ENCODE results near the gene RAB40A.

The RAB40A gene

DNA sequence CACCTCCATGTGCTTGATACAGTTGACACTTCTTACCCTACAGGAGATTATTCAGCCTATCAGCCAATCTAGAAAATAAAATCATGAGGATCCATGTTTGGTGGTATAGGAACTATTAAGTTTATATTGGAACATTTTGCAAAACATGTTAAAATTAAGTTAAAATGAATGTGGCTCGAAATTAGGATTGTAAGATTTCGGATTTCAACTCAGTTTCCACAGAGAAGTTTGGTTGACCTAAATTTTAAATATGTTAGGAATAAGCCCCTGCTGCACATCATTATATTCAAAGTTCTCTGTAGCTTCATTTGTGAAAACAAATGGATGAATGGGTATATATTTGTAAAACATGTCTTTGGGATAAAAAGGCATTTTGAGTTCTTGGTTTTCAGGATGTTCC lies at the start of gene RAB40A:
Gene RAB40A (minus strand): TSS at position 101 of the 400 bp plus-strand sequence. CDS start 18,733 bp downstream, outside the sequence.
- DNase-seq = no peak

DNA sequence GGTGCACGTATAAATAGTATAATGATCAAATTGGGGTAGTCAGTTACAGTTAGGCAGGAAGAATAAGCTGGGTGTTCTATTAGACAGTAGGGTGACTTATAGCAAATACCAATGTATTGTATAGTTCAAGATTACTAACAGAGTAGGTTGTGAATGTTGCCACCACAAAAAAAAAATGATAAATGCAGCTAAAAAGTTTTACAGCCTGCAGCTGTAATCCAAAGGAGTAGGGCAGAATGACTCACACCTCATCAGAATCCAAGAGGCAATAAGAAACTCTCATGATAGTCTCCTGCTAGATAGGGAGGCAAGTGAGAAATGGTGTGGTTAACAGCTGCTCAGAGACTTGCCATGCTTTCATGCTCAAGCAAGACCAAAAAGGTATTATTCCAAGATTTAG lies 46.5 kb upstream of the RAB40A start:
- no peak for DNase-seq

GRCh38 chrX:103565197-103565596 lies 45.9 kb upstream of the RAB40A start:
- DNase-seq = no peak

DNA sequence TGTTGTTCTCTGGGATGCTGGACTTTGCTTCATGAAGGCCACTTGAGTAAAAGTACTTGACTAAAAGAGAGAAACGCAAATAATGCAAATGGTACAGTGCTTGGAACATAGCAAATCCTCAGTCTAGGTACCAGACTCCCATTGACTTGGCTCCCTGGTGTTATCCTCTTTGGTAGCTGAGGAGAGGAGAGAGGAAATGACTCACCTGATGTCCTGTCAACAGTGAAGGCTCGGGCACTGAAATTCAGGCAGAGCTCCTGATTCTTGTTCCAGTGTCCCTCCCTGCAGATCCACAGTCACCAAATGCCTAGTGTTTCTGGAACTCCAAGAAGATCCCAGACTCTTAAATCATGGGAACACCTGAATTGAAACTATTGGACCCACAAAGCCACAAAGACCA lies 43.5 kb upstream of the RAB40A start:
- DNase-seq = no peak

GRCh38 chrX:103560256-103560655 lies 41.0 kb upstream of the RAB40A start:
- no peak for DNase-seq

DNA sequence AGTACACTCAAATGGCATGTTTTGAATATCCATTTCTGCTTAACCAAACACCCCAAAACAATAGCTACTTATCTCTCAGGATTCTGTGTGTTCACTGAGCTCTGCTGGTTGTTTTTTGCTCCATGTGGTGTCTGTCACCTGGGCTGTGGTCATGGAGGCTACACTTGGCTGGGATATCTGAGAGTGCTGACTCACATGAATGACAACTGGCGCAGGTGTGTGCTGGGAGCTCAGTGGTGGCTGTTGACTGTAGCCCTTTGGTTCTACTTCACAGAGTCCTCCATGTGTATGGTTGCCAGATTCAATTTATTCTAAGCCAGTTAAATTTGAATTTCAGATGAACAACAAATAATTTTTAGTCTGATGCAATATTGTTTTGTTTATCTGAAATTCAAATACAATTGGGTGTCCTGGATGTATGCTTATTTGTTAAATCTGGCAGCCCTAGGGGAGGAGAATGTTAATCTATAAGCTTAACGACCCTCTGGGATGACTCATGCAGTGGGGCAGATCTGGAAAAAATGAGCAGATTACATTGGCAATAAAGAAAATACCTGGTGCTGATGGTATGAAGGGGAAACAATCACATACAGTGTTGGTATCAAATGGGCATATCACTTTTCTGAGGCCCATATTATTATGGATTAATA lies 37.8 kb upstream of the RAB40A start:
- peak; percentile 31 for DNase-seq

DNA sequence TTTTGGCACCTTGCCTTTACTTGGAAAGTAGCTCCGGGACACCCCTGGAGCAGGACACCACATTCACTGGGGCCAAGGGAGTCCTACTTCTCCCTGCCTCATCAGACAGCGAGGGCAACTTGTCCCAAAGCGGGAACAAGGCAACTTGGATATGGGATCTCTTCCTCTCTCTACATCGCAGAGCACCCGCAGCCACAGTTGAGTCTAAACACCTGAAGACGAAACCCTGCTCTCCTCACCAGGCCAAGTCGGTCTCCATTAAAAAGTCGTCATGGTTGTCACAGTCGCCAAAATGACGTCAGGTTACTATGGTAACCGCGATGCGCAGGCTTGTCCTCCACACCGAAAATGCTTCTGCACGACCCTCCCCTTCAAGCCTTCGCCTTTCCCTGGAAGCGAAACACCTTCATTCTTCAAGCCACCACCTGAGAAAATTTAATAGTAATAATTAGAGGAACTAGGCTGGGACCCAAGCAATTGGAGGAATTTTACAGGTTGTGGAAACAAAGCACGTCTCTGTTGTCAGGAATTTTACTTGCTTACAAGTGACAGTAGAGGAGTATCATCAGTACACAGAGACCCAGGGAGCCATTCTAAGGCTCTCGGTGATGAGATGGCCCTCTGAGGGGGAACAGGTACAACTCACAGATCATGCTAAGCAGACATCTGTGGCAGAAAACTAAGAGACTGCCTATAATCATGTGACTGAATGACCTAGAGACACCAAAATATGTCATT lies 35.6 kb upstream of the RAB40A start:
- DNase-seq = no peak

DNA sequence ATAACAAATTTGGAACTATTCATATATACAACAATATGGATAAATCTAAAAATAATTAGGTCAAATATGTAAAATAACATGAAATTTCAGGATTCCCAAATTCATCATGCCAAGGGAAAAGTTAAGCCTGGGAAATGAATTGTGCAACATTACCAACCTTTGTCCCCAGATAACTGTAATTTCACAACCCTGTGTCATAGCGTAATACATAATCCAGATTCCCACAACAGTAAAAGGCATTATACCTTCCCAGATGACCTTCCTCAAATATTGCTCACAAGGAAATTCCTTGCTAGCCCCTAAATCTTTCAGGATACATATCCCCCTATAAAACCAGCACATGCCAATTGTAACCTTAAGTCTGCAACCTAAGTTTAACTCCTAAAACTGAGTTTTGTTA lies 32.9 kb upstream of the RAB40A start:
- no peak for DNase-seq

DNA sequence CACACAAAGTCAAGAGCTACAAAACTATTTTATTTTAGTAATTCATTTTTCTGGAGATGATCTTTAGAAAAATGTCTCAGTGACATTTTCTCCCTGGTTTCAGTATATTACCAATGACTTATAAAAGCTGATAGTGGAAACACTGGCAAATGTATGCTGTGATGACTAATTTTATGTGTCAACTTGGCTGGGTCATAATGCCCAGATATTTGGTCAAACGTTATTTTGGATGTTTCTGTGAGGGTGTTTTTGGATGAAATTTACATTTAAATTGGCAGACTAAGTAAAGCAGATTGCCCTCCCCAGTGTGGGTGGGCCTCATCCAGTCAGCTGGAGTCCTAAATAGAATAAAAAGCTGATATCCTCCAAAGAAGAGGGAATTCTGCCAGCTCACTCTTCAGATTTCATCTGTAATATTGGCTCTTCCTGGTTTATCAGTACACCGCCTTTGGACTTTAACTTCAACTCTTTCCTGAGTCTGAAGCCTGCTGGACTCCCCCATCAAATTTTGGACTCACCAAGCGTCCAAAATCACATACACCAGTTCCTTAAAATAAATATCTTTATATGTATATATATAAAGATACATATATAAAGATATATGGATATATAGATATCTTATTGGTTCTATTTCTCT lies 31.2 kb upstream of the RAB40A start:
- no peak for DNase-seq

- no peak for DNase-seq
Measured at GRCh38 chrX:103549916-103550315, 30.6 kb upstream of the RAB40A start.

DNA sequence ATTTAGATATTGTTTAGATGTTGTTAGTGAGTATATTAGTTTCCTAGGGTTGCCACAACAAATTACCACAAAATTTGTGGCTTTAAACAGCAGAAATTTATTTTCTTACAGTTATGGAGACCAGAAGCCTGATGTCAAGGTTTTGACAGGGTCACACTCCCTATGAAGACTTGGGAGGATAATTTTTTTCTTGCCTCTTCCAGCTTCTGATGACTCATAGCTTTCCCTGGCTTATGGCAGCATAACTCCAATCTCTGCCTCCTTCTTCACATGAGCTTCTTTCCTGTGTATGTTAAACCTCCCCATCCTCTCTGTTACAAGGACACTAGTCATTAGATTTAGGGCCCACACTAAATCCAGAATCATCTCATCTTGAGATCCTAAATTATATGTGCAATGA lies 20.9 kb upstream of the RAB40A start:
- DNase-seq = no peak

DNA sequence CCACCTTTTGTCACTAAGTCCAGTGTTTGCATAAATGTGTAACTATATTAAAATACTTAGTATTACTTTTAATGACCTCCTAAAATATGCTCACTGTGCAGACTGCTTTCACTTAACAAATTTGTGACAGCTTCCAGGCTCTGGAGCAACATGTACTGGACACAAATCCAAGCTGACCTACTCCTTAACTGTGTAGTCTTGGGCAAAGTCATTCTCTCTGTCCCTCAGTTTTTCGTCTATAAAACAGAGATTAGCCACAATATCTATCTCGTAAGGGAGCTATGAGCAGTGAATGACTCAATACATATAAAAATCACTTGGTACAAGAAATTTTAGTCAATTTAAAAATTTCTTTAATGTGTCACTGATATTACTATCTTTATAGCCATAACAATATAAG lies 20.4 kb upstream of the RAB40A start:
- no peak for DNase-seq

- DNase-seq = no peak
Measured at GRCh38 chrX:103538728-103539127, 19.4 kb upstream of the RAB40A start.

DNA sequence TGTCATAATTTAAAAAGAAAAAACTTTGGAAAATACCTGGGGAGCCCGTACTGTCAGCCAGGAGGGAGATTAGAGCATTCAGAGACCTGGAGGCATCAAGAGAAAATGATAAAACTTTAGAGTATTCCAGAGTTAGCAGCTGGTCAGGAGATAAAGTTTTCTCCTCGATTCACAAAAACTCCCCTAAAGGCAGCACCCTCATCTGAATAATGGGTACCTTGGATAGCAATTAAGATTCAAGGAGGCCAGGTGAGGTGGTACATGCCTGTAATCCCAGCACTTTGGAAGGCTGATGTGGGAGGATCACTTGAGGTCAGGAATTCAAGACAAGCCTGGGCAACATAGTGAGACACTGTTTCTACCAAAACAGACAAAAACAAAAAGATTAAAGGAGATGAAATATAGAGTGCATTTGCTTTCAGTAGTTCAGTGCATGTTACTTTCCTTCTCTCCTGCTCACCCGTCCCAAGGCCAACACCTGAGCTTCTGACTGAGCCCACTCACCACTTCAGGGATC lies 18.6 kb upstream of the RAB40A start:
- no peak for DNase-seq

DNA sequence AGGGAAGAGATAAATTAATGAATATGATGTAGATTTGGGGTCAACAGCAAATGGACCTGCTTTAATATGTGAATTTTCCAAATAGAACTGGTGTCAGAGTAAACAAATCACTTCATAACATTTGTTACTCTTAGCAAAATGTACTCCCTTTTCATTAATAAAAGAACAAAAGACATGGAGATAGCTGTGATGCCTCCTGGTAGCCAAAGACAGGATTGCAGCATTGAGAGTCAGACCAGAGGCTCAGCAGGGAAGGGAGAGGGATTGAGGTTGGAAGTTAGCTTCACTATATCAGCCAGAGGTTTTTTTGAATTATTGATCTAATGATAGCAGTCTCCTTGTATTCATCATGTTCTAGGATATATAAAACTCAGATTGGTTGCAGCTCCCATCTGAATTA lies 17.4 kb upstream of the RAB40A start:
- no peak for DNase-seq

- DNase-seq = no peak
Measured at GRCh38 chrX:103536071-103536470, 16.8 kb upstream of the RAB40A start.

DNA sequence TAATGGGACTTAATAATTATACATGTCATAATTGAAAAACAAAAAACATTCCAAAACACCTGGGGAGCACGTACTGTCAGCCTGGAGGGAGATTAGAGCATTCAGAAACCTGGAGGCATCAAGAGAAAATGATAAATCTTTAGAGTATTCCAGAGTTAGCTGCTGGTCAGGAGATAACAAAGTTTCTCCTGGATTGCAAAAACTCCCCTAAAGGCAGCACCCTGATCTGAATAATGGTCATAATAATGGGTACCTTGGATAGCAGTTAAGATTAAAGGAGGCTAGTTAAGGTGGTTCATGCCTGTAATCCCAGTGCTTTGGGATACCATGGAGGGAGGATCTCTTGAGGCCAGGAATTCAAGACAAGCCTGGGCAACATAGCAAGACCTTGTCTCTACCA lies 15.9 kb upstream of the RAB40A start:
- DNase-seq = no peak

GRCh38 chrX:103533511-103534216 lies 14.4 kb upstream of the RAB40A start:
- DNase-seq = no peak

- DNase-seq = no peak
Measured at GRCh38 chrX:103531002-103531401, 11.7 kb upstream of the RAB40A start.

GRCh38 chrX:103530545-103530944 lies 11.3 kb upstream of the RAB40A start:
- DNase-seq = no peak

- DNase-seq = no peak
Measured at GRCh38 chrX:103529550-103529949, 10.3 kb upstream of the RAB40A start.

GRCh38 chrX:103524747-103525146 lies 5.5 kb upstream of the RAB40A start:
- no peak for DNase-seq

DNA sequence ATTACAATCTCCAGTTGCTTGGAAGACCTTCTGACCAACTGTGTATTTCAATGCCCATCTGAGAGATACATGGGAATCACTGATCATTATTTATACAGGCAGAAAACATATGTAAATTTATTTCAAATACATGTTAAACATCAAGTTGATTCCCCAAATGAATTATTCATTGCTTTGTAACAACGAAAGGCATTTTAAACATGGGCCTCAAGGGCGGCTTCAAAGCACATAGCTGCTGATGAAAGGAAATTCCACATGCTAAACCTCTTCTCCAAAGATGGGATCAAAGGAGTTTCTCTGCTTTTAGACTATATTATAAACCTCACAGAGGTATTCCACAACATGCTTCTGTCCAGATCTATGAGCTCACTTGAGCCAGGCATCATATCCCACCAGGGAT lies 4.3 kb upstream of the RAB40A start:
- no peak for DNase-seq

All from DMS79 (cell line).